Lung (tissue), 12 donors: Measurements from ENCODE around the gene RLN3. TPM values are rescaled to one million over a fixed set of nuclear protein-coding genes. Genes with fewer than 3 reads are reported as not detected.

Experiments
- ATAC-seq: fragments of 200-7000 bp; cut with Tn5 transposase; one replicate; pipeline ENCODE4 v1.9.1; 2020; ENCODE audit warnings: moderate number of reproducible peaks; ENCODE audit not compliant: insufficient read depth, low FRiP score
- DNase-seq, 3 donors: peaks; one replicate each; pipeline ENCODE4 v3.0.0-alpha.2; 2013 to 2017
- H3K27ac ChIP-seq, 2 donors: one replicate each; pipeline ENCODE4 v1.5.1; 2013; ENCODE audit warnings: mild to moderate bottlenecking in 2 of 2, moderate library complexity in 2 of 2, control low read depth in 1 of 2, inconsistent platforms in 1 of 2, low read depth in 1 of 2, low read length in 1 of 2
- H3K27me3 ChIP-seq, 3 donors: one replicate each; pipeline ENCODE4 v1.5.1; 2013; ENCODE audit warnings: low read length in 2 of 3; ENCODE audit not compliant: control insufficient read depth in 3 of 3, insufficient read depth in 3 of 3
- H3K36me3 ChIP-seq, 4 donors: one replicate each; pipeline ENCODE4 v1.5.1; 2013; ENCODE audit warnings: low read length in 4 of 4, mild to moderate bottlenecking in 1 of 4, moderate library complexity in 1 of 4; ENCODE audit not compliant: control insufficient read depth in 4 of 4, insufficient read depth in 4 of 4
- H3K4me1 ChIP-seq, 5 donors: one replicate each; pipeline ENCODE4 v1.5.1; 2013; ENCODE audit warnings: low read length in 5 of 5, mild to moderate bottlenecking in 2 of 5, moderate library complexity in 1 of 5; ENCODE audit not compliant: control insufficient read depth in 5 of 5, insufficient read depth in 5 of 5
- H3K4me3 ChIP-seq: one replicate; pipeline ENCODE4 v1.5.1; 2013; ENCODE audit warnings: mild to moderate bottlenecking, control low read depth, moderate library complexity
- H3K9ac ChIP-seq, 2 donors: one replicate each; pipeline ENCODE4 v1.5.1; 2013; ENCODE audit warnings: low read length in 2 of 2, control low read depth in 1 of 2; ENCODE audit not compliant: insufficient read depth in 1 of 2
- H3K9me3 ChIP-seq, 4 donors: one replicate each; pipeline ENCODE4 v1.5.1; 2013; ENCODE audit warnings: low read length in 3 of 4, mild to moderate bottlenecking in 1 of 4, moderate library complexity in 1 of 4; ENCODE audit not compliant: control insufficient read depth in 4 of 4, insufficient read depth in 3 of 4
- WGBS, 2 donors: extraction: QIAGEN DNeasy Blood & Tissue Kit; methylation state at CpG; one replicate each; pipeline ENCODE4 v1.1.7; 2013; 5-methylcytosine and 5-hydroxymethylcytosine counted together
- polyA plus RNA-seq, 2 donors: library from polyadenylated mRNA; stranded (reverse); fragments of 200-250 nt; gene quantifications; one replicate each; pipeline ENCODE4 v1.2.1, GENCODE V29; 2013
- total RNA-seq, 2 donors: library from RNA; depleted of rRNA in 1 of 2; stranded (reverse); fragments of >200 nt in 1 of 2; gene quantifications; one replicate each; pipeline ENCODE4 v1.2.1, GENCODE V29; 2014 to 2021
- TF ChIP-seq, protein P1 (sequence below): IDR thresholded peaks from 2 replicates; pipeline ENCODE4 v1.5.1; 2012; ENCODE audit warnings: mild to moderate bottlenecking; ENCODE audit errors: control extremely low read depth, extremely low read depth
- donor health status: control.
- donor health status: control.
- donor health status: Bipolar disorder and iron deficiency.
- donor health status: healthy.
- donor health status: DM: yes; HTN: yes; CAD: no.

The RLN3 gene
- total and polyA plus RNA-seq, 4 donors, result 0.50 to 0.52 TPM; not detected in 2

DNA sequence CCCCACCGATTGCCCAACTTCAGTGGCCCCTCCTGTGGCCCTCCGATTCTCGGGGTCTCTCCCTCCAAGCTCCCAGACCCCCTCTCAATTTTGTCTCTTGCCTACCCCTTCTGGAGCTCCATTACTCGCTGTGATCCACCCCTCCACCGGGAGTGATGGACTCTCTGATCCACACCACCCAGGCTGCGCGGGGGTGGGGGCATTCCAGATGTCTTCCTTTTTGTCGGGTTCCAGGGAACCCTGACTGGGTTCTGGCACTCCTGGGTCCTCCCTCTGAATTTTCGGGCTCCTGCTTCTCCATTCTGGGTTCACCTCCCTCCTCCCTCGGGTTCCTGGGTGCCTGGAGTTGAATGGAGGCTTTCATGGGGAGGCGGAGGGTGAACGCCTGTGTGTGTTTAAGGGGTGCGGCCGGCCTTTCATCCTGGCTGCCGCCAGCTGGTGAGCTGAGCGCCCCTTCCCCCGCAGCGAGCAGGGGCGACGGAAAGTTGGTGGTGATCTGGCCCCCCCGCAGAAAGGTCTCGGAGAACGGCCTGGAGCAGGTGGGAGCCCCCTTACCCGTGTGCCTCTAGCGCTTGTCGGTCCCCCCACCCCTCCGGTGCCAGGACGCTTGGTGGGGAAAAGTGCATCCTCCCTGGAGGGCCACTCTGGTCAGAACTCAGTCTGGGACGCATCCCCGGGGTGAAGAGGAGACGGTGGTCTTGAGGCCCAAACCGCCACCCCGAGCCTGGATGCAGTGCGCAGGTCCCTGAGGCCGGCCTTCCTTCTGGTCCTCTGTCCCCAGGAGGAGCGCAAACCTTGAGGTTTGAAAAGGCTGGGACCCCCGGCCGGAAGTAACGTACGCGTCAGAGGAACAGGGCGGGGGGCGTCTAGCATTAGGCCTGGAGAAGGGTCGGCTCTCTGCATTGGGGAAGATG, 46.2 kb downstream of the RLN3 start:
- H3K27me3 ChIP-seq, result no peaks in the 10 kb centered on the region
- peak overlapping the region; percentile 93 to 95 for H3K27ac ChIP-seq
- peak in 2 of 3 donors; percentile 34 to 43 for DNase-seq
- 3% methylated on average over 43 to 44 of the region's 44 CpGs for WGBS, 2 donors
- peaks cover 0 to 34% (median 3%) of the 10 kb centered on the region in 5 donors for H3K4me1 ChIP-seq
- peak overlapping the region in 1 of 2 donors; percentile 13 for H3K9ac ChIP-seq
- H3K36me3 ChIP-seq, result no peaks in the 10 kb centered on the region
- no peak for ATAC-seq
- TF ChIP-seq, protein P1, sequence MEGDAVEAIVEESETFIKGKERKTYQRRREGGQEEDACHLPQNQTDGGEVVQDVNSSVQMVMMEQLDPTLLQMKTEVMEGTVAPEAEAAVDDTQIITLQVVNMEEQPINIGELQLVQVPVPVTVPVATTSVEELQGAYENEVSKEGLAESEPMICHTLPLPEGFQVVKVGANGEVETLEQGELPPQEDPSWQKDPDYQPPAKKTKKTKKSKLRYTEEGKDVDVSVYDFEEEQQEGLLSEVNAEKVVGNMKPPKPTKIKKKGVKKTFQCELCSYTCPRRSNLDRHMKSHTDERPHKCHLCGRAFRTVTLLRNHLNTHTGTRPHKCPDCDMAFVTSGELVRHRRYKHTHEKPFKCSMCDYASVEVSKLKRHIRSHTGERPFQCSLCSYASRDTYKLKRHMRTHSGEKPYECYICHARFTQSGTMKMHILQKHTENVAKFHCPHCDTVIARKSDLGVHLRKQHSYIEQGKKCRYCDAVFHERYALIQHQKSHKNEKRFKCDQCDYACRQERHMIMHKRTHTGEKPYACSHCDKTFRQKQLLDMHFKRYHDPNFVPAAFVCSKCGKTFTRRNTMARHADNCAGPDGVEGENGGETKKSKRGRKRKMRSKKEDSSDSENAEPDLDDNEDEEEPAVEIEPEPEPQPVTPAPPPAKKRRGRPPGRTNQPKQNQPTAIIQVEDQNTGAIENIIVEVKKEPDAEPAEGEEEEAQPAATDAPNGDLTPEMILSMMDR, result no peak
- no peaks in the 10 kb centered on the region for H3K9me3 ChIP-seq
- peak overlapping the region; percentile 40 for H3K4me3 ChIP-seq

DNA sequence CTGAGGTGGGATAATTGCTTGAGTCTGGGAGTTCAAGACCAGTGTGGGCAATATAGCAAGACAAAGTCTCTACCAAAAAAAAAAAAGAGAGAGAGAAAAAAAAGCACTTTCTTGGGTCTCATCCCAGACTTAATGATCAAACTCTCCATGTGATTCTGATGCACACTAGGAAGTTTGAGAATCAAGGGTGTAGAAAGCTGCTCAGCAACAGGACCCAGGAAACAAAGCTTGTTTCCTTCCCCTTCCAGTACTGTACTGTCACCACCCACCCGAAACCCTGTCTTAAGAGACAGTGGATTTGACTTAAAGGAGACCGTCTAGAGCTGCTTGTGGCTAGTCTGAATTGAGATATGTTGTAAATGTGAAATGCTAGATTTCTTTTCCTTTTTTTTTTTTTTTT, 50.5 kb downstream of the RLN3 start:
- H3K4me3 ChIP-seq, result no peak overlapping the region
- H3K36me3 ChIP-seq, result no peaks in the 10 kb centered on the region
- TF ChIP-seq, protein P1, result no peak
- H3K9ac ChIP-seq, result no peak overlapping the region
- WGBS, 2 donors, result 27 to 74% methylated on average over 2 of the region's 2 CpGs
- peak overlapping the region in 1 of 2 donors; percentile 39 for H3K27ac ChIP-seq
- peaks cover 0 to 26% (median 6%) of the 10 kb centered on the region in 5 donors for H3K4me1 ChIP-seq
- no peaks in the 10 kb centered on the region for H3K9me3 ChIP-seq
- DNase-seq (peak in 2 of 3 donors; percentile 16 to 38), ATAC-seq (no peak)
- H3K27me3 ChIP-seq, result no peaks in the 10 kb centered on the region

Other genes starting within 250 kb of the RLN3 start
- gene ZSWIM4, start 232.7 kb upstream of the RLN3 start, total RNA-seq, result 10 to 100 TPM in 1 of 2 donors, 1 to 10 TPM in 1; 7.6 to 10.5 TPM
- 10 to 100 TPM in 1 of 2 donors, 1 to 10 TPM in 1; 3.7 to 10.0 TPM for gene ZSWIM4, start 232.7 kb upstream of the RLN3 start, polyA plus RNA-seq
- 1 to 10 TPM in 1 of 2 donors, not detected in 1; 1.5 TPM for gene NANOS3, start 151.0 kb upstream of the RLN3 start, total RNA-seq
- gene NANOS3, start 151.0 kb upstream of the RLN3 start, polyA plus RNA-seq, result under 1 TPM; 0.81 to 0.82 TPM
- gene BRME1, start 122.0 kb upstream of the RLN3 start, total RNA-seq, result 1 to 10 TPM; 2.9 to 3.0 TPM
- gene BRME1, start 122.0 kb upstream of the RLN3 start, polyA plus RNA-seq, result 1 to 10 TPM; 1.3 to 3.2 TPM
- gene CC2D1A, start 121.9 kb upstream of the RLN3 start, total RNA-seq, result 10 to 100 TPM; 19.9 to 39.5 TPM
- gene CC2D1A, start 121.9 kb upstream of the RLN3 start, polyA plus RNA-seq, result 10 to 100 TPM; 19.3 to 38.9 TPM
- gene PODNL1, start 89.7 kb upstream of the RLN3 start, total RNA-seq, result 1 to 10 TPM in 1 of 2 donors, under 1 TPM in 1; 0.88 to 6.4 TPM
- gene PODNL1, start 89.7 kb upstream of the RLN3 start, polyA plus RNA-seq, result under 1 TPM; 0.55 to 0.95 TPM
- 10 to 100 TPM; 13.8 to 37.9 TPM for gene DCAF15, start 75.6 kb upstream of the RLN3 start, total RNA-seq
- gene DCAF15, start 75.6 kb upstream of the RLN3 start, polyA plus RNA-seq, result 10 to 100 TPM; 29.0 to 56.1 TPM
- gene RFX1, start 21.8 kb upstream of the RLN3 start, total RNA-seq, result 10 to 100 TPM; 10.1 to 18.6 TPM
- 1 to 10 TPM; 5.7 to 5.9 TPM for gene RFX1, start 21.8 kb upstream of the RLN3 start, polyA plus RNA-seq
- gene IL27RA, start 3.6 kb downstream of the RLN3 start, total RNA-seq, result 10 to 100 TPM in 1 of 2 donors, 1 to 10 TPM in 1; 8.4 to 21.5 TPM
- gene IL27RA, start 3.6 kb downstream of the RLN3 start, polyA plus RNA-seq, result 10 to 100 TPM in 1 of 2 donors, 1 to 10 TPM in 1; 7.0 to 22.7 TPM
- gene PALM3, start 33.9 kb downstream of the RLN3 start, total RNA-seq, result 10 to 100 TPM in 1 of 2 donors, under 1 TPM in 1; 0.71 to 14.3 TPM
- 10 to 100 TPM in 1 of 2 donors, 1 to 10 TPM in 1; 2.5 to 20.6 TPM for gene PALM3, start 33.9 kb downstream of the RLN3 start, polyA plus RNA-seq
- gene MISP3, start 44.6 kb downstream of the RLN3 start, total RNA-seq, result 10 to 100 TPM in 1 of 2 donors, 1 to 10 TPM in 1; 3.5 to 10.7 TPM
- 10 to 100 TPM in 1 of 2 donors, 1 to 10 TPM in 1; 4.1 to 11.2 TPM for gene MISP3, start 44.6 kb downstream of the RLN3 start, polyA plus RNA-seq
- 1 to 10 TPM in 1 of 2 donors, under 1 TPM in 1; 0.37 to 1.0 TPM for gene C19orf67, start 57.6 kb downstream of the RLN3 start, total RNA-seq
- gene C19orf67, start 57.6 kb downstream of the RLN3 start, polyA plus RNA-seq, result under 1 TPM in 1 of 2 donors, not detected in 1; 0.38 TPM
- 10 to 100 TPM; 32.9 to 48.8 TPM for gene SAMD1, start 62.6 kb downstream of the RLN3 start, total RNA-seq
- gene SAMD1, start 62.6 kb downstream of the RLN3 start, polyA plus RNA-seq, result 10 to 100 TPM; 36.8 to 42.1 TPM
- gene PRKACA, start 89.6 kb downstream of the RLN3 start, total RNA-seq, result 100 to 1,000 TPM in 1 of 2 donors, 10 to 100 TPM in 1; 43.7 to 103 TPM
- 10 to 100 TPM; 54.3 to 81.5 TPM for gene PRKACA, start 89.6 kb downstream of the RLN3 start, polyA plus RNA-seq
- gene ASF1B, start 108.4 kb downstream of the RLN3 start, total RNA-seq, result 1 to 10 TPM; 2.4 to 3.5 TPM
- gene ASF1B, start 108.4 kb downstream of the RLN3 start, polyA plus RNA-seq, result 1 to 10 TPM; 4.1 to 5.9 TPM
- 10 to 100 TPM; 22.6 to 35.9 TPM for gene ADGRL1, start 178.0 kb downstream of the RLN3 start, total RNA-seq
- gene ADGRL1, start 178.0 kb downstream of the RLN3 start, polyA plus RNA-seq, result 10 to 100 TPM in 1 of 2 donors, 1 to 10 TPM in 1; 9.4 to 16.0 TPM